HUES64 (cell line): ENCODE results near the gene TTC1.
A peak's percentile ranks its signal among the peaks of the same experiment; 100 is the strongest.

Experiments used
- H3K27ac ChIP-seq: 2 replicates; pipeline ENCODE4 v1.7.0; 2013; ENCODE audit warnings: low read depth, low read length, inconsistent platforms
- H3K27me3 ChIP-seq: 2 replicates; pipeline ENCODE4 v1.6.1; 2013; ENCODE audit warnings: mild to moderate bottlenecking, low read length; ENCODE audit not compliant: insufficient read depth
- H3K36me3 ChIP-seq: 2 replicates; pipeline ENCODE4 v1.6.1; 2013; ENCODE audit warnings: mild to moderate bottlenecking, low read length; ENCODE audit not compliant: insufficient read depth
- H3K4me1 ChIP-seq: 2 replicates; pipeline ENCODE4 v1.6.1; 2013; ENCODE audit warnings: mild to moderate bottlenecking, low read length, moderate library complexity; ENCODE audit not compliant: insufficient read depth
- H3K4me3 ChIP-seq: 2 replicates; pipeline ENCODE4 v1.5.1; 2013; ENCODE audit warnings: mild to moderate bottlenecking, low read length, moderate library complexity
- H3K9ac ChIP-seq: 2 replicates; pipeline ENCODE4 v1.6.1; 2013; ENCODE audit warnings: mild to moderate bottlenecking, low read depth, low read length
- H3K9me3 ChIP-seq: 2 replicates; pipeline ENCODE4 v1.6.1; 2013; ENCODE audit warnings: low read depth, low read length; ENCODE audit not compliant: insufficient read depth
- WGBS: fragments of 150-250, 120-280 bp; methylation state at CpG from one replicate; pipeline ENCODE4 v1.1.7; 2013; ENCODE audit warnings: missing lambda C conversion rate; 5-methylcytosine and 5-hydroxymethylcytosine counted together

TTC1 gene

DNA sequence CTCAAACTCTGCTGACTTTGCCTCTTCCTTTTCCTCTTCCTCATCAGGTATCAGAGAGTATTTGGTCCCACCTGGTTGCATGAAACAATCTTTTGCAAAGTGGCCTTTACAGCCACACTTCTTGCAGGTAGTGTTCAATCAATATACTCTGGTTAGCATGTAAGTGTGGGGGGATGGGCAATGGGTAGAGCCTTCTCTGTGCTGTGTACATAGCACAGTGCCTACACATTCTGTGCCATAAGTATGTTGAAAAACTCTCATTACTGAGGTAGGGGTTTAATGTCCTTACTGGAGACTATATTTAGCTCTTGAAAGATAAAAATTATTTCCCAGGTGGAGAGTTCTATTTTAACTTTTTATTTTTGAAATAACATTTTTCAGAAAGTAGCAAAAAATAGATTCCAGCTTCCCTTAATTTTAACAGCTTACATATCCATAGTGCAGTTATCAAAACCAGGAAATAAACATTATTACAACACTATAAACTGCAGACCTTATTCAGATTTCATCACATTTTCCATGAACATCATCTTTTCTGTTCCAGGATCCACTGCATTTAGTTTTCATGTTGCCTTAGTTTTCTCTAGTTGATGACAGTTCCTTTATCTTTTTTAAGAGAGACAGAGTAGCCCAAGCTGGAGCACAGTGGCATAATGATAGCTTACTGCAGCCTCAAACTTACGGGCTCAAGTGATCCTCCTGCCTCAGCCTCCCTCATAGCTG lies 15.1 kb downstream of the TTC1 start:
- Histone ChIP-seq H3K9me3 (no peaks in the 10 kb centered on the region), H3K27me3 (no peaks in the 10 kb centered on the region), H3K4me1 (no peaks in the 10 kb centered on the region), H3K36me3 (peaks cover 70% of the 10 kb centered on the region), H3K9ac (no peak overlapping the region), H3K27ac (no peak overlapping the region), H3K4me3 (no peak overlapping the region)
- 95% methylated on average over 1 of the region's 1 CpG for WGBS

DNA sequence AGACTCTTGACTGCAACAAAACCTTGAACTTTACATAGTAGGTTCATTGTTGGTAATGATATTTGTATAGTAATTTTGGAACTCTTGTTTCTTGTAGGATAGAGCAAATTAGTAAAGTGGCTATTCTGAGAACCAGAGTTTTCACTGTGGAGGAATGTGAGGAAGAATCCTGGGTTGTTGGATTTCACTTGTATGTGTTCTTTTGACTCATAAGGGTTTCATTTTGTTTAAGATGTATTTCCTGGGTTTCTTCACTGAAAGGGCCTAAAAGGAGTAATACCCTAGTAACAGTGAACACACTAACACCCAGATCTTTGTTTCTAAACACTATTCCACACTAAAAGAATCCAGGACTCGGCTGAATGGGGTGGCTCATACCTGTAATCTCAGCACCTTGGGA lies 20.1 kb downstream of the TTC1 start:
- Histone ChIP-seq H3K4me3 (no peak overlapping the region), H3K9ac (no peak overlapping the region), H3K27ac (no peak overlapping the region), H3K9me3 (no peaks in the 10 kb centered on the region), H3K27me3 (no peaks in the 10 kb centered on the region), H3K4me1 (no peaks in the 10 kb centered on the region), H3K36me3 (peaks cover 64% of the 10 kb centered on the region)
- 94% methylated on average over 1 of the region's 1 CpG for WGBS

DNA sequence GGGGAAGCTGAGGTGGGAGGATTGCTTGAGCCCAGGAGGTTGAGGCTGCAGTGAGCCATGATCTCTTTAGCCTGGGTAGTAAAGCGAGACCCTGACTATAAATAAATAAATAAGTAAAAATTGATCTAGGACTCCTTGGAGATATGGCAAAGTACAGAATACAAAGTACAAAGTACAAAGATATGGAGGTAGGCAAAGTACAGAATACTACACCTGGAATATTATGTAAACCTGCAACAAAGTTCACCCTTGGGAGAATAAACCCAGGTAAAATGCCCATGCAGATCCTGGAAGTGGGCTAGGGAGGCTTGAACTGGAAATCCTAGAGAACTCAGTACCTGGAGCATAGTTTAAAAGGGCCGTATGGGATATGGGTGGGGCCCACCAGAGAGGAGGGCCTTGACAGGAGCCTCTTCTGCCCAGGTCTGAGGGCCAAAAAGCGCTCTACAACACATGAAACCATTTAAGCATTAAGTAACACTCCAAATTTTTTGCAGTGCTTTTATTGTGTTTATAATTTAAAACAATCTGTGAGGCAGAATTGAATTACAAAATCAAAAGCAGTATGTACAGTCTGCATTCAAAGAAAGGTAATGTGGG lies 20.7 kb downstream of the TTC1 start:
- H3K4me1 ChIP-seq, result no peaks in the 10 kb centered on the region
- no peak overlapping the region for H3K27ac ChIP-seq
- H3K9me3 ChIP-seq, result no peaks in the 10 kb centered on the region
- no peak overlapping the region for H3K9ac ChIP-seq
- peaks cover 64% of the 10 kb centered on the region for H3K36me3 ChIP-seq
- 79% methylated on average over 1 of the region's 3 CpGs for WGBS
- no peak overlapping the region for H3K4me3 ChIP-seq
- H3K27me3 ChIP-seq, result no peaks in the 10 kb centered on the region

DNA sequence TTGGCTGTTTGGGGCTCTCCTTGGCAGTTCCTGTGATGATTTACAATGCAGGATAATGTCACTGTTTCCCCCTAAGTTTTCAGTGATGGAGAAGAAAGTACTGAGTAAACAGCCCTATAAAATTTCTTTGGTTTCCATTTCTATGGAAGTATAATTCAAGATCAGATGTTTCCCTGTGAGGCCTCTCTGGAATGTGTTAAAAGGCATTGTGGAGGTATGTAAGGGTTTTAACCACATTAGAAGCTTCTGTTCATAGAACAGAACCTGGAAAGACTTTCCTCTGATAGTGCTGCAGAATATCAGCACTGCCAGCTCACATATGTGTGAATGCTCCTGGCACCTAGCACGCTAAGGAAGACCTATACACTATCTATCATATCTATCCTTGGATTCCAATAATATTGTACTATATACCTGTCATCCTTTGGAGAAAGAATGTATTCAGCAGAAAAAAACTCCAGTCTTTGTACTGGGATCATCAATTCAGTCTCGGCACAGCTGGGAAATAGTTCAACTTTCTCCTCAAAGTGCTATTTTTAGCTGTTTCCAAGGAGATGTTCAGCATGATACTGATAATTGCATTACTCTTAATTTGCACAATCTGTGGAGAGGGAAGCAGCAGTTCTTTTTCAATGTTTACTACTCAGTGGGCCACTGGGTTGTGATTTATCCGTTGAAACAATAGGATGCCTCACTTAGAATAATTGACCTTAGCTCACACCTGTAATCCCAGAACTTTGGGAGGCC lies 21.9 kb downstream of the TTC1 start:
- Histone ChIP-seq H3K9me3 (no peaks in the 10 kb centered on the region), H3K36me3 (peaks cover 74% of the 10 kb centered on the region), H3K9ac (no peak overlapping the region), H3K27ac (no peak overlapping the region), H3K4me3 (no peak overlapping the region), H3K27me3 (no peaks in the 10 kb centered on the region), H3K4me1 (no peaks in the 10 kb centered on the region)
- WGBS, result 89% methylated on average over 3 of the region's 3 CpGs

DNA sequence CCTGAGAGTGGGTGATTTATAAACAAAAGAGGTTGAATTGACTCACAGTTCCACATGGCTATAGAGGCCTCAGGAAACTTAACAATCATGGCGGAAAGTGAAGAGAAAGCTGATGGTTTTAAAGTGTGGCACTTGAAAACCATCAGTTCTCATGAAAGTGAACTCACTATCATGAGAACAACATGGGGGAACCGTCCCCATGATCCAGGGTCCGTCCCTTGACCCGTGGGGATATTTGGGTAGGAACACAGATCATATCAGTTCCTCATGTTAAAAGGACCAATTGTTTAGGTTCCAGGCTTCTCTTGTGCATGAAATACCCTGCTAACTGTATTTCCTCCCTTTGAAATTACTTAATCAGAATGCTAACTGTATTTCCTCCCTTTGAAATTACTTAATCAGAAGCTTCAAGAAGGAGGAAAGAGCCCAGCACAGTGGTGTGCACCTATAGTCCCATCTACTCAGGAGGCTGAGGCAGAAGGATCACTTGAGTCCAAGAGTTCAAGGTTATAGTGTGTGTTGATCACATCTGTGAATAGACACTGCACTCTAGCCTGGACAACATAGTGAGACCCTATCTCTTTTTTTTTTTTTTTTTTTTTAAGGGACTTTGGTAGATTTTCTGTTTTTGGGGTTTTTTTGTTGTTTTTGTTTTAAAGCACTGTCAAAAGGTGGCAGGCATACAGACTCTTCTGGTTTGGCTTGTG lies 24.8 kb downstream of the TTC1 start:
- 95% methylated on average over 4 of the region's 4 CpGs for WGBS
- no peak overlapping the region for H3K9ac ChIP-seq
- no peaks in the 10 kb centered on the region for H3K27me3 ChIP-seq
- H3K4me3 ChIP-seq, result no peak overlapping the region
- H3K27ac ChIP-seq, result no peak overlapping the region
- no peaks in the 10 kb centered on the region for H3K9me3 ChIP-seq
- no peaks in the 10 kb centered on the region for H3K4me1 ChIP-seq
- H3K36me3 ChIP-seq, result peaks cover 77% of the 10 kb centered on the region

DNA sequence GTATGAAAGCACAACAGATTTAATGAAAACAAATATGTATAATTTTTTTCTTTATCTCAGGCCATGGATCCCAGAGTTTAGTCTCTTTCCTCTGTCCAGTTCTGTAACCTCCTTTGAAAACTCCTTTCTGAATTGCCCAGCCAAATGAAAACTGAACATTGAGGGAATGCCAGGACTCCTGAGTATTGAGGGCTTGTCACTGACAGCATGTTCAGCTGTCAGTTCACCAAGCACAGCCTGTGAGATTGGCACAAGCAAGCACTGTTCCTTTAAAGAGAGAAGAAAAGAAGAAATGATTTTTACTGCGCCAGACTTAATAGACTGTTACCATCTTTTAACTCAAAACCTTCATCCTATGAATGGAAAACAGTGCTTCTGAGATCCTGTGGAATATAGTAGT lies 27.3 kb downstream of the TTC1 start:
- Histone ChIP-seq H3K9me3 (no peaks in the 10 kb centered on the region), H3K27ac (no peak overlapping the region), H3K27me3 (no peaks in the 10 kb centered on the region), H3K9ac (no peak overlapping the region), H3K4me1 (no peaks in the 10 kb centered on the region), H3K4me3 (no peak overlapping the region), H3K36me3 (peaks cover 89% of the 10 kb centered on the region)
- WGBS, result no CpG with 5 or more reads among the region's 1 CpG

DNA sequence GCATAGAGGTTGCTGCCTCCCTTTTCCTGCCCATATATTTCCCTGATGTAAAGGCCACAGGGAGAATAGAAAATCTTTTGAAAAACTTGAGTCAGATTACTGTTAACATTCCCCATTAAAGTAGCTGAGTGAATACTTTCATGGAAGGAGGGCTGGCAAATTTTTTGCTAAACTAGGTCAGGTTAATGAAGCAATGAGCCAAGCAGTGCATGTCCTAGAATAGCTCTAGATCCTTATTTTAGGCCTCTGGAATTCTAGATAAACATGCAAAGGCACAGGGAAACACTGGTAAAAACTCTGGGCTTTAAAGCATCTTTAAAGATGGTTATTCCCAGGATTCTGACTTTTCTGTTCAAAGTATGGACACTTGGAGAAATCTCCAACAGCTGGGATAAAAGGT lies 27.9 kb downstream of the TTC1 start:
- no peak overlapping the region for H3K27ac ChIP-seq
- H3K4me3 ChIP-seq, result no peak overlapping the region
- no peaks in the 10 kb centered on the region for H3K4me1 ChIP-seq
- no peaks in the 10 kb centered on the region for H3K27me3 ChIP-seq
- H3K36me3 ChIP-seq, result peaks cover 89% of the 10 kb centered on the region
- H3K9ac ChIP-seq, result no peak overlapping the region
- no peaks in the 10 kb centered on the region for H3K9me3 ChIP-seq

DNA sequence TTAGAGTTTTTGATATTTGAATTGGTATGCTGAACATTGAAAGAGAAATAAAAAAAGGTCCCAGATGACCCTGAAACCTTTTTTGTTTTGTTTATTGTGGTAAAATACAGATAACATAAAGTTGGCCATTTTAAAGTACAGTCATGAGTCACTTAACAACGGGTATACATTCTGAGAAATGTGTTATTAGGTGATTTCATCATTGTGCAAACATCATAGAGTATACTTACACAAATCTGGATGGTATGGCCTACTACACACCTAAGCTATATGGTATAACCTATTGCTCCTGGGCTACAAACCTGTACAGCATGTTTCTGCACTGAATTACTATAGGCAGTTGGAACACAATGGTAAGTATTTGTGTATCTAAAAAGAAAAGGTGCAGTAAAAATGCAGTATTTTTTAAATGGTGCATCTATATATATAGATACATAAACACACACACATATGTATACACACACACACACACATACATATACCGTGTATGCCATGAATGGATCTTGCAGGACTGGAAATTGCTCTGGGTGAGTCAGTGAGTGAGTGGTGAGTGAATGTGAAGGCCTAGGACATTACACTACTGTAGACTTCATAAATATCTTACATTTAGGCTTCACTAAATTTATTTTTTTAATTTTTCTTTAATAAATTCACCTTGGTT lies 31.0 kb downstream of the TTC1 start:
- no peaks in the 10 kb centered on the region for H3K27me3 ChIP-seq
- H3K27ac ChIP-seq, result no peak overlapping the region
- no peak overlapping the region for H3K9ac ChIP-seq
- no peak overlapping the region for H3K4me3 ChIP-seq
- peaks cover 70% of the 10 kb centered on the region for H3K36me3 ChIP-seq
- H3K9me3 ChIP-seq, result no peaks in the 10 kb centered on the region
- peaks cover 29% of the 10 kb centered on the region for H3K4me1 ChIP-seq
- 100% methylated on average over 1 of the region's 2 CpGs for WGBS

DNA sequence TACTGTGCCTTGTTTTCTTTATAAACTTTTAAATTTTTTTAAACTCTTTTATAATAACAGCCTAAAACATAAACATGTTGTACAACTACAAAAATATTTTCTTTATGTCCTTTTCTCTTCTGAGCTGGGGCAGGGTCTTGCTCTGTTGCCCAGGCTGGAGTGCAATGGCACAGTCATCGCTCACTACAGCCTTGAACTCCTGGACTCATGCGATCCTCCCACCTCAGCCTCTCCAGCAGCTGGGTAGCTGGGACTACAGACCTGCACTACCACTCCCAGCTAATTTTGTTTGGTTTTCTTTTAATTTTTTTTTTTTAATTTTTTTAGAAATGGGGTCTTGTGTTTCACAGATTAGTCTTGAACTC lies 31.5 kb downstream of the TTC1 start:
- 88% methylated on average over 2 of the region's 2 CpGs for WGBS
- H3K9ac ChIP-seq, result no peak overlapping the region
- H3K36me3 ChIP-seq, result peaks cover 65% of the 10 kb centered on the region
- H3K27me3 ChIP-seq, result no peaks in the 10 kb centered on the region
- no peak overlapping the region for H3K27ac ChIP-seq
- H3K9me3 ChIP-seq, result no peaks in the 10 kb centered on the region
- peaks cover 32% of the 10 kb centered on the region for H3K4me1 ChIP-seq
- H3K4me3 ChIP-seq, result no peak overlapping the region

DNA sequence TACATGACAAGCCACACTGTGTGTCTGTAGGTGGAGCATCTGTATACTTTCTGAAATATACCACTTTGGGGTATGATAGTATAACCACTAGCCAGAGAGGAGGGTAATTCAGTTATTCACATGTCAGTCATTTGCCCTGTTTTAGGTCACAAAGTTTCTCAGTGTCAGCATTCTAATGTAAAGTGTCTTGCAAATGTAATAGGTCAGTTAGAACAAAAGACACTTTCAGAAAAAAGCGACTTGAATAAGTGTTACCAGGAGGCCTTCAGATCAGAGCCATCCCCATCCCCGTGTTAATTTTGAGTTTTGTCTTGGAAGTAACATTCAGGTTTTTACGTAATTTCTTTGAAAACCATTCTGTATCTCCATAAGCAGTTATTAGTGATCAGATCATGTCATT lies 33.7 kb downstream of the TTC1 start:
- H3K4me3 ChIP-seq, result peak overlapping the region; percentile 24; the same call in 1 of the 2 replicates
- H3K36me3 ChIP-seq, result peaks cover 51% of the 10 kb centered on the region
- H3K27ac ChIP-seq, result peak overlapping the region; percentile 99; the same call in 1 of the 2 replicates
- H3K9me3 ChIP-seq, result no peaks in the 10 kb centered on the region
- H3K27me3 ChIP-seq, result no peaks in the 10 kb centered on the region
- no peak overlapping the region for H3K9ac ChIP-seq
- H3K4me1 ChIP-seq, result peaks cover 38% of the 10 kb centered on the region
- 30% methylated on average over 3 of the region's 3 CpGs for WGBS
